Thyroid gland (tissue), 4 donors: ENCODE results near the gene PATJ.

ENCODE experiments used
- CTCF ChIP-seq, 6 experiments: fragments of 200-600 bp in 3 of 6; fragments of 450-650 bp in 3 of 6; sonication (generic) in 3 of 6; IDR thresholded peaks; one replicate each; pipeline ENCODE4 v1.5.1; 2016 to 2019; ENCODE audit warnings: antibody characterized with exemption in 6 of 6, mild to moderate bottlenecking in 2 of 6, inconsistent platforms in 1 of 6, moderate library complexity in 1 of 6
- POLR2A ChIP-seq, 2 donors: fragments of 450-650 bp; IDR thresholded peaks; one replicate each; pipeline ENCODE4 v1.6.1; 2017; ENCODE audit warnings: antibody characterized with exemption in 2 of 2, mild to moderate bottlenecking in 2 of 2, moderate library complexity in 1 of 2

GRCh38 chr1:61844006-61844405 lies 101.7 kb downstream of the PATJ start:
- TF ChIP-seq CTCF (IDR thresholded peaks at IDR 0.05) (no peak), POLR2A (IDR thresholded peaks at IDR 0.05) (no peak)
